HFFc6 (cell line): ENCODE data around the gene IQGAP2. TPM values are rescaled to one million over a fixed set of nuclear protein-coding genes. Genes with fewer than 3 reads are reported as not detected.

Experiments
- DNase-seq: peaks from one replicate; pipeline ENCODE4 v3.0.0-alpha.2; 2018
- H3K27ac Mint-ChIP-seq: 2 replicates; pipeline ENCODE4 v1.8.0; 2020; ENCODE audit warnings: mild to moderate bottlenecking, mixed read lengths
- H3K27me3 Mint-ChIP-seq: 2 replicates; pipeline ENCODE4 v1.8.0; 2021; ENCODE audit warnings: mild to moderate bottlenecking, moderate library complexity, mixed read lengths; ENCODE audit not compliant: insufficient read depth
- H3K36me3 Mint-ChIP-seq: 2 replicates; pipeline ENCODE4 v1.8.0; 2021; ENCODE audit warnings: low read depth, mixed read lengths
- H3K4me1 Mint-ChIP-seq: 2 replicates; pipeline ENCODE4 v1.8.0; 2020; ENCODE audit warnings: low read depth, mixed read lengths
- H3K4me3 Mint-ChIP-seq: 2 replicates; pipeline ENCODE4 v1.8.0; 2020; ENCODE audit warnings: mild to moderate bottlenecking, moderate library complexity, mixed read lengths
- H3K9me3 Mint-ChIP-seq: 2 replicates; pipeline ENCODE4 v1.8.0; 2020; ENCODE audit warnings: mild to moderate bottlenecking, mixed read lengths
- total RNA-seq, 6 experiments: library from RNA; stranded (reverse); fragmentation: NEBNext Ultra II Directional; extraction: Animal tissue kit (Norgen Biotek cat#: 25700); gene quantifications; 2 replicates in 1 of 6; 3 replicates in 5 of 6; pipeline ENCODE4 v1.2.3, GENCODE V29; 2021
- TF ChIP-seq, protein P1 (sequence below): fragments of 200-600 bp; sonication (generic); IDR thresholded peaks from 2 replicates; pipeline ENCODE4 v1.5.0; 2021; ENCODE audit warnings: antibody characterized with exemption, mild to moderate bottlenecking

IQGAP2 gene
- total RNA-seq, 6 experiments from 2014 or later: 0.09 to 0.47 (median 0.21) TPM; not detected in 1

DNA sequence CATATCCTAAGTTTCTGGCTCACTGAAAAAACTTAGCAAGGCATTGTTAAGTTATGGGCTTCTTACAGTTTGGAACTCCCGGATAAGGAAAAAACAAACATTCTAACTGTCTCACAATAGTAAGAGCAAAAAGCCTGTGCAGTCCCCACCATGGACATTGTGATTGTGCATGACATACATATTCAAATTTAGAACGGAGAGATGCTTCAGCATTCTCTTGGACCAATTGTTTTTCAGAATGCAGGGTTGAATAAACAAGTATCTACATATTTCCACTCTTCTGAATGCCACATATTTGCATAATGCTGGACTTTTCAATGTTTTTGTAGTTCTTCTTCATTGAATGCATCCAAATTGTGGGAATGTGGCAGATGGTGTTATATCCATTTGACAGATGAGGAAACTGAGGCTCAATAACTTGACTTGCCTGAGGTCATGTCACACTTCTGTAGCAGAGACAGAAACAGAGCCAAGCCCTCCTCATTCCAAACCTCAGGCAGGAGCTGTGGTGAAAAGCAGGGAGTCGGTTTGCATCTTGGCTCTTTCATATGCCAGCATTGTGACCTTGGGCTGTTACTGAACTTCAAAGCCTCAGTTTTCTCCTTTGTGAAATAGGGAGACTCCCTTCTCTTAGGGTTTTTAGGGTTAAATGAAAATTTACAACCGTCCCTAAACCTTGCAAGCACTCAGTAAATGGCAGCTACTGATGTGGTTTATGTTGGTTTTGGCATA, 95.1 kb downstream of the IQGAP2 start:
- Mint-ChIP-seq H3K27me3 (peaks cover 9% of the 10 kb centered on the region), H3K4me1 (no peaks in the 10 kb centered on the region), H3K9me3 (no peaks in the 10 kb centered on the region), H3K36me3 (no peaks in the 10 kb centered on the region), H3K27ac (no peak overlapping the region), H3K4me3 (no peak overlapping the region)
- DNase-seq: no peak
- TF ChIP-seq, protein P1, sequence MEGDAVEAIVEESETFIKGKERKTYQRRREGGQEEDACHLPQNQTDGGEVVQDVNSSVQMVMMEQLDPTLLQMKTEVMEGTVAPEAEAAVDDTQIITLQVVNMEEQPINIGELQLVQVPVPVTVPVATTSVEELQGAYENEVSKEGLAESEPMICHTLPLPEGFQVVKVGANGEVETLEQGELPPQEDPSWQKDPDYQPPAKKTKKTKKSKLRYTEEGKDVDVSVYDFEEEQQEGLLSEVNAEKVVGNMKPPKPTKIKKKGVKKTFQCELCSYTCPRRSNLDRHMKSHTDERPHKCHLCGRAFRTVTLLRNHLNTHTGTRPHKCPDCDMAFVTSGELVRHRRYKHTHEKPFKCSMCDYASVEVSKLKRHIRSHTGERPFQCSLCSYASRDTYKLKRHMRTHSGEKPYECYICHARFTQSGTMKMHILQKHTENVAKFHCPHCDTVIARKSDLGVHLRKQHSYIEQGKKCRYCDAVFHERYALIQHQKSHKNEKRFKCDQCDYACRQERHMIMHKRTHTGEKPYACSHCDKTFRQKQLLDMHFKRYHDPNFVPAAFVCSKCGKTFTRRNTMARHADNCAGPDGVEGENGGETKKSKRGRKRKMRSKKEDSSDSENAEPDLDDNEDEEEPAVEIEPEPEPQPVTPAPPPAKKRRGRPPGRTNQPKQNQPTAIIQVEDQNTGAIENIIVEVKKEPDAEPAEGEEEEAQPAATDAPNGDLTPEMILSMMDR: no peak

DNA sequence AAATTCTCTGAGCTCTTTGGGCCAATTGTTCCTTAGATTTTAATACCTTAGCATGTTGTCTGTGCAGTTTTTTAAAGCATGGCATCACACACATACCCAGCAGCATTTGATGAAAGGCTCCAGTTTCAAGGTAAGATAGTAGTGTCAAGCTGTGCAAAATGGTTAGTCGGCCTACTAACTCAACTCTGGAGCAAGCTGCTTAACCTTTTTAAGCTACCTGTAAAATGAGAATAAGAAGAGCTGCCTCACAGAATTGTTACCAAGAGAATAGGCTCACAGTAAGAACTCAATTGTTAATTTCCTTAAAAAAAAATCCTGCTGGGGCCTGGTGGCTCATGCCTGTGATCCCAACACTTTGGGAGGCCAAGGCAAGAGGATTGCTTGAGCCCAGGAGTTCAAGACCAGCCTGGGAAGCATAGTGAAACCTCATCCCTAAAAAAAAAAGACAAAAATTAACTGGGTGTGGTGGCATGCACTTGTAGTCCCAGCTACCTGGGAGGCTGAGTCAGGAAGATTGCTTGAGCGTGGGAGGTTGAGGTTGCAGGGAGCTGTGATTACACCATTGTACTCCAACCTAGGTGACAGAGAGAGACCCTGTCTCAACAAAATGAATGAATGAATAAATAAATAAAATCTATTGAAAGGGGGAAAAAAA, 96.5 kb downstream of the IQGAP2 start:
- Mint-ChIP-seq H3K4me3 (no peak overlapping the region), H3K9me3 (no peaks in the 10 kb centered on the region), H3K27me3 (peaks cover 6% of the 10 kb centered on the region), H3K36me3 (no peaks in the 10 kb centered on the region), H3K27ac (no peak overlapping the region), H3K4me1 (no peaks in the 10 kb centered on the region)
- TF ChIP-seq, protein P1: no peak
- no peak for DNase-seq

DNA sequence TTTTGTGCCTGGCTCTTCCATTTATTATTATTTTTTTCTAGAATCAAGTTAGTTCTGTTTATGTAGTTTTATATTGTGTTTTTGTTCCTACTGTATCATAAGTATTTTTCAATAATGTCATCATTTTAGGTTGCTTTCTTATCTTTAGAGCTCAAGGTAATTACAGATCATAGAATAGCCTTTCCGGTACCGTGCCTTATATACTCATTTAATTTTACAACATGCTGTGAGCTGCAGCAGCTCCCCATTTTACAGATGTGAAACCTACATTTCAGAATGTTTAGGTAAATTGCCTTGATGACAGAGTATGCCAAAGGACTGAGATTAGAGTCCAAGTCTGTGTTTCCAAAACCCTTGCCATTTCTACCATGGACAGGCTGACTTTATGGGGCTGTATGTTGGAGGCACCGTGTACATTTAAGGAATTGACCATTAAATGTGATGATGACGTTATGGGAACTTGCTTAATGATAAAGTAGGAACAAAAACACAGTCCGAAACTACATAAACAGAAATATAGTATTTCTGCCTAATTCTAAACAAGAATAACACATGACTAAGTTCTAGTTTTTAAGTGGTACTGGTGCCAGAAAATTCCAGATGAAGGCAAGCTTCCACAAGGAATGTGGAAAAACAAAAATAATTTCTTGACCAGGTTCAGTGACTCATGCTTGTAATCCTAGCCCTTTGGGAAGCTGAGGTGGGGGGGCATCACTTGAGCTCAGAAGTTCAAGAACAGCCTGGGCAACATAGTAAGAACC, 97.7 kb downstream of the IQGAP2 start:
- TF ChIP-seq, protein P1: no peak
- no peak overlapping the region for H3K27ac Mint-ChIP-seq
- no peak overlapping the region for H3K4me3 Mint-ChIP-seq
- no peaks in the 10 kb centered on the region for H3K4me1 Mint-ChIP-seq
- H3K36me3 Mint-ChIP-seq: no peaks in the 10 kb centered on the region
- H3K27me3 Mint-ChIP-seq: peaks cover 5% of the 10 kb centered on the region
- no peak for DNase-seq
- H3K9me3 Mint-ChIP-seq: no peaks in the 10 kb centered on the region

DNA sequence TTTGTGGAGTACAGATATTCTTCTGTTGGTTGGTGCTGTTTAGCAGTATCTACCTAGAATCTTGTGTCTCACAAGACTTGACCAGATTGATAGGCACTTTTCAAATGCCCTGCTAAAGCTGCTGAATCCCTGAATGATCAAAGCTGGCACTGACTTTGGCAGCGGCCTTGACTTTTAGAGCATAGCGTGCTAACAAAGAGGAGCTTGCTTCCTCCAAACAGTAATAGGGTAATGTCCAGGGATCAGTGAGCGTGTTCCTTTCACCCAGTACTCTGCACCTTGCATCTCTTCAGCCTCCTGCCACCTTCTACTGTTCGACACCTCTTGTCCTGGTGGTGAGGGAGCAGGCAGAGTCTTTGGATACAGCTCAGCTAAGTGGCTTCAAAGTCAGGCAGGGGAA, 100.8 kb downstream of the IQGAP2 start:
- Mint-ChIP-seq H3K36me3 (no peaks in the 10 kb centered on the region), H3K27me3 (peaks cover 5% of the 10 kb centered on the region), H3K27ac (no peak overlapping the region), H3K4me1 (no peaks in the 10 kb centered on the region), H3K4me3 (no peak overlapping the region), H3K9me3 (no peaks in the 10 kb centered on the region)
- TF ChIP-seq, protein P1: no peak
- DNase-seq: no peak

DNA sequence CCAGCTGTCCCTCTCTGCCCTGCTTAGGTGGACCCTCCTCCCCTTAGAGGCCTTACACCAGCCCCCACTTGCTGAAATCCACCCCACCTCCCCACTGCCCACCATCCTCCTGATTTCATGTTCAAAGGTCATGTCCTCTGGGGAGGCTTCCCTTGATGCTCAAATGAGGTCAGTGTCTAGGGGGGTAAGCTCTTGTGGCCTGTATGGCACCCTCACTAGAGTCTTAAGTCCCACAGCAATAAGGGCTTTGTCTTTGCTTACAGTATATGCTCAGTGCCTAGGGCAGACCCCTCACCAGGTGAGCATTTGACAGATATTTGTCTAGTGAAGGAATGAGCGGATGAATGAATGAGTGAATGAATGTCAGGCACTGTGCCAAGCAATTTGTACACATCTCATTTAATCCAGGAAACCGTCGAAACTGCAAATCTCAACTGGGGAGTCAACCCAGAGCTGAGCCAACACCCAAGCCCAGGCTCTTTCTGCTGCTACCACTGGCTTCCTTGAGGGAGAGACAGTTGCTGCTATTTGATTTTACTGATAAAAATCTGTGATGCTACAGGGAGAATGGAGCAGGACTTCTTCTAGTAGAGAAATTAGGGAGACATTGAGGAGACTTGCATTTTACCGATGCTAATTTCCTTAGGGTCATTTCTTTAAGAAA, 101.9 kb downstream of the IQGAP2 start:
- Mint-ChIP-seq H3K27ac (no peak overlapping the region), H3K27me3 (peaks cover 5% of the 10 kb centered on the region), H3K36me3 (no peaks in the 10 kb centered on the region), H3K4me3 (no peak overlapping the region), H3K9me3 (no peaks in the 10 kb centered on the region), H3K4me1 (no peaks in the 10 kb centered on the region)
- TF ChIP-seq, protein P1: no peak
- DNase-seq: no peak
